DOHH2 (cell line): ENCODE measurements around the gene NSMCE4A.
"Not testable (repeated sequence)": the region's sequence is repeated elsewhere in the genome, so short reads cannot be mapped to it uniquely, and the experiment has no call there.

Experiments used
- H3F3A ChIP-seq: fragments of 200-600 bp; sonication (generic), shearing (Covaris generic); 2 replicates; pipeline ENCODE4 v1.6.0; 2016; ENCODE audit warnings: antibody characterized with exemption, mild to moderate bottlenecking; ENCODE audit not compliant: control insufficient read depth, insufficient read depth
- H3K27ac ChIP-seq: fragments of 200-600 bp; sonication (generic); 2 replicates; pipeline ENCODE4 v1.5.1; 2014; ENCODE audit warnings: low read depth, mild to moderate bottlenecking, low read length, moderate library complexity
- H3K27me3 ChIP-seq: fragments of 200-600 bp; sonication (generic); 2 replicates; pipeline ENCODE4 v1.6.1; 2014; ENCODE audit warnings: mild to moderate bottlenecking, low read length, mixed read lengths; ENCODE audit not compliant: control insufficient read depth
- H3K36me3 ChIP-seq: fragments of 200-600 bp; sonication (generic); 2 replicates; pipeline ENCODE4 v1.6.1; 2014; ENCODE audit warnings: mild to moderate bottlenecking, low read length, moderate library complexity, mixed read lengths; ENCODE audit not compliant: control insufficient read depth
- H3K4me1 ChIP-seq: fragments of 200-600 bp; sonication (generic); 2 replicates; pipeline ENCODE4 v1.6.1; 2014; ENCODE audit warnings: mild to moderate bottlenecking, low read length, mixed read lengths; ENCODE audit not compliant: control insufficient read depth
- H3K4me2 ChIP-seq: fragments of 200-600 bp; sonication (generic); 2 replicates; pipeline ENCODE4 v1.6.0; 2014; ENCODE audit warnings: mild to moderate bottlenecking, low read length, moderate library complexity
- H3K4me3 ChIP-seq: fragments of 200-600 bp; sonication (generic); 2 replicates; pipeline ENCODE4 v1.5.1; 2014; ENCODE audit warnings: mild to moderate bottlenecking, low read length, mixed read lengths
- H3K79me2 ChIP-seq: fragments of 200-600 bp; sonication (generic); 2 replicates; pipeline ENCODE4 v1.6.1; 2014; ENCODE audit warnings: mild to moderate bottlenecking, low read length, mixed read lengths; ENCODE audit not compliant: control insufficient read depth
- H3K9me2 ChIP-seq: fragments of 200-600 bp; sonication (generic); replicated peaks from 2 replicates; pipeline ENCODE4 v1.6.1; 2014; ENCODE audit warnings: mild to moderate bottlenecking, low read length, mixed read lengths; ENCODE audit not compliant: control insufficient read depth
- H3K9me3 ChIP-seq: fragments of 200-600 bp; sonication (generic); 2 replicates; pipeline ENCODE4 v1.6.1; 2014; ENCODE audit warnings: antibody characterized with exemption, low read length, mixed read lengths; ENCODE audit not compliant: control insufficient read depth, insufficient read depth
- H4K20me1 ChIP-seq: fragments of 200-600 bp; sonication (generic); 2 replicates; pipeline ENCODE4 v1.6.0; 2014; ENCODE audit warnings: low read depth, mild to moderate bottlenecking, antibody characterized with exemption, low read length, moderate library complexity; ENCODE audit not compliant: control insufficient read depth, insufficient read depth
- CTCF ChIP-seq: fragments of 200-600 bp; sonication (generic); IDR thresholded peaks from one replicate; pipeline ENCODE4 v1.5.1; 2014; ENCODE audit warnings: antibody characterized with exemption, mild to moderate bottlenecking, low read depth, low read length; ENCODE audit not compliant: poor library complexity, severe bottlenecking
- EZH2phosphoT487 ChIP-seq: fragments of 200-600 bp; sonication (generic); IDR thresholded peaks from 2 replicates; pipeline ENCODE4 v1.6.1; 2017; ENCODE audit warnings: borderline replicate concordance, mild to moderate bottlenecking, antibody characterized with exemption, low read length, moderate library complexity, mixed read lengths

Gene NSMCE4A

DNA sequence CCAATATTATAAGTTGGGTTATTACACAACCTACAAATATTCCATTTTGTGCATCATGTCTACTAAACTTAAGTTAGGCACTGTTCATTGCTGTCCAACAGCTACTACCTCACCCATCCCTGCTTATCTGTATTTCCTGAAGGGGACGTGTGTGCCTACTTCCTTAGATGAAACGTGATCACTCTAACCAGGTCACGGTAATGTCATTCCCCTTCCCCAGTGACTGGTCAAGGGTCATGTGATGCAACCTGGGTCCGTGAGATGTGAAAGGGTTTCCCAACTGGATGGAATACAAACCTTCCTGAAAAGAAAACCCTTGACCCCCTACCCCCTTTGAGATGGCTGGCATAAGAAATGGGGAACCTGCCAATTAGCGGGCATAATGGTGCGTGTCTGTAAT is 1.6 kb upstream of the NSMCE4A start:
- TF ChIP-seq CTCF = no peak
- no peak for TF ChIP-seq EZH2phosphoT487
- H3K36me3 ChIP-seq = peaks cover 19% of the 10 kb centered on the region
- peaks cover 5% of the 10 kb centered on the region for H4K20me1 ChIP-seq
- no peak overlapping the region for H3K27ac ChIP-seq
- H3K79me2 ChIP-seq = peaks cover 34% of the 10 kb centered on the region
- no peaks in the 10 kb centered on the region for H3K9me2 ChIP-seq
- no peaks in the 10 kb centered on the region for H3K27me3 ChIP-seq
- H3K4me1 ChIP-seq = peaks cover 13% of the 10 kb centered on the region
- no peak overlapping the region for H3K4me3 ChIP-seq
- H3K4me2 ChIP-seq = no peak overlapping the region
- H3K9me3 ChIP-seq = peaks cover 20% of the 10 kb centered on the region; the same call in 1 of the 2 replicates
- no peaks in the 10 kb centered on the region for H3F3A ChIP-seq

GRCh38 chr10:121975295-121976086 is 474 bp upstream of the NSMCE4A start:
- peaks cover 36% of the 10 kb centered on the region for H3K79me2 ChIP-seq
- peaks cover 26% of the 10 kb centered on the region for H3K36me3 ChIP-seq
- H3K4me1 ChIP-seq = peaks cover 13% of the 10 kb centered on the region
- no peaks in the 10 kb centered on the region for H3K27me3 ChIP-seq
- H3K9me3 ChIP-seq = peaks cover 20% of the 10 kb centered on the region; the same call in 1 of the 2 replicates
- H4K20me1 ChIP-seq = peaks cover 5% of the 10 kb centered on the region
- no peaks in the 10 kb centered on the region for H3K9me2 ChIP-seq
- H3K4me2 ChIP-seq = peak overlapping the region; percentile 80
- no peak for TF ChIP-seq CTCF
- TF ChIP-seq EZH2phosphoT487 = no peak
- peak overlapping the region; percentile 83 for H3K27ac ChIP-seq
- H3K4me3 ChIP-seq = peak overlapping the region; percentile 90
- H3F3A ChIP-seq = no peaks in the 10 kb centered on the region

DNA sequence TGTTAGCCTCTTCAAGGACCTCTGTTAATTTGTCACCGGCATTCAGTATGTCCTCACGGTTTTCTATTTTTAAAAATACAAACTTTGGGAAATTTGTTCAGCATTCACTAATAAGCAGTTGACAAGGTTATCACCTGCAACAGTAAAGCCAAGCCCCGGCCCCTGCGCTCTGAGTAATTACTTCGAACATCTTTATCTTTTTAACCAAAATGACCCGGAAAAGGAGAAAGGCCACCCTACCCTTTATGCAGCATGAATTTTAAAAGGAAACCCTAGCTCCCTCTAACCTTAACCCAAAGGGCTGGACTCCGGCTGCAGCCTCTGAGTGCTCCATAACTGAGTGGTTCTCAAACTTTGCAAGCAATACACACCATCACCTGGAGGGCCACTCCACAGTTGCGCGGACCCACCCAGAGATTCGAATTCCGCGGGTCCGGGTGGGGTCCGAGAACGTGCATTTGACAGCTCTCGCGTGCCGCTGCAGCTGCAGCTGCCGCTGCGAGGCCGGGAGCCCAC is 940 bp downstream of the NSMCE4A start:
- peaks cover 13% of the 10 kb centered on the region for H3K4me1 ChIP-seq
- peak overlapping the region; percentile 83 for H3K27ac ChIP-seq
- H3K27me3 ChIP-seq = no peaks in the 10 kb centered on the region
- no peaks in the 10 kb centered on the region for H3K9me2 ChIP-seq
- peaks cover 20% of the 10 kb centered on the region; the same call in 1 of the 2 replicates for H3K9me3 ChIP-seq
- peaks cover 5% of the 10 kb centered on the region for H4K20me1 ChIP-seq
- TF ChIP-seq CTCF (no peak), EZH2phosphoT487 (no peak)
- H3K36me3 ChIP-seq = peaks cover 36% of the 10 kb centered on the region
- H3K79me2 ChIP-seq = peaks cover 36% of the 10 kb centered on the region
- H3F3A ChIP-seq = no peaks in the 10 kb centered on the region
- peak overlapping the region; percentile 90 for H3K4me3 ChIP-seq
- H3K4me2 ChIP-seq = peak overlapping the region; percentile 80

GRCh38 chr10:121969086-121969485 is 5.9 kb downstream of the NSMCE4A start:
- H3K9me2 ChIP-seq, H3F3A ChIP-seq, H3K9me3 ChIP-seq, H3K27me3 ChIP-seq, H4K20me1 ChIP-seq, H3K27ac ChIP-seq, H3K4me3 ChIP-seq, H3K4me2 ChIP-seq: not testable (repeated sequence)
- Histone ChIP-seq H3K36me3 (peaks cover 81% of the 10 kb centered on the region), H3K79me2 (peaks cover 26% of the 10 kb centered on the region), H3K4me1 (peaks cover 13% of the 10 kb centered on the region)
